Vagina (tissue), 2 donors: ENCODE results near the gene GM2A.

Experiments used
- POLR2A ChIP-seq, 2 donors: fragments of 450-650 bp; IDR thresholded peaks; one replicate each; pipeline ENCODE4 v1.6.1; 2017; ENCODE audit warnings: antibody characterized with exemption in 2 of 2, mild to moderate bottlenecking in 2 of 2, moderate library complexity in 2 of 2
- TF ChIP-seq, protein P1 (sequence below), 3 experiments: fragments of 450-650 bp in 2 of 3; fragments of 200-600 bp in 1 of 3; sonication (generic) in 1 of 3; IDR thresholded peaks; one replicate each; pipeline ENCODE4 v1.5.1; 2017 to 2019; ENCODE audit warnings: antibody characterized with exemption in 3 of 3, mild to moderate bottlenecking in 2 of 3, moderate library complexity in 2 of 3

DNA sequence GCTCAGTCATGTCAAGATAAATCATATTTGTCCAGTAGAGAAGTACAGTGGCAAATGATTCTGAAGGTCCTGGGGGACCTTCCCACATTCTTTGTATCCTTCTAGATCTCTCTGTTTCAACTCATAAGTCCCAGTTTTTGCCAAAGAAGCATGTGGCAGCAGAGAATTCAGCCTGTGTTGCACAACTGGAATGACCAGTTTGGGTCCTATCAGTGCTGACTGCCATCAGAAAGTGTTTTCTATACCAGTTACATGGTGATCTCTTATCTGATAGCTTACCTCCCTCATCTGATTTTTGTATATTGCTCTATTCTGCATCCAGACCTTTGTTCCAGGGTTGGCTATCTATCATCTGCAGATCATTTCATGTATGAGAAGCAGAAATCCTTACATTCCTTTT is 21.7 kb downstream of the GM2A start:
- TF ChIP-seq, protein P1, sequence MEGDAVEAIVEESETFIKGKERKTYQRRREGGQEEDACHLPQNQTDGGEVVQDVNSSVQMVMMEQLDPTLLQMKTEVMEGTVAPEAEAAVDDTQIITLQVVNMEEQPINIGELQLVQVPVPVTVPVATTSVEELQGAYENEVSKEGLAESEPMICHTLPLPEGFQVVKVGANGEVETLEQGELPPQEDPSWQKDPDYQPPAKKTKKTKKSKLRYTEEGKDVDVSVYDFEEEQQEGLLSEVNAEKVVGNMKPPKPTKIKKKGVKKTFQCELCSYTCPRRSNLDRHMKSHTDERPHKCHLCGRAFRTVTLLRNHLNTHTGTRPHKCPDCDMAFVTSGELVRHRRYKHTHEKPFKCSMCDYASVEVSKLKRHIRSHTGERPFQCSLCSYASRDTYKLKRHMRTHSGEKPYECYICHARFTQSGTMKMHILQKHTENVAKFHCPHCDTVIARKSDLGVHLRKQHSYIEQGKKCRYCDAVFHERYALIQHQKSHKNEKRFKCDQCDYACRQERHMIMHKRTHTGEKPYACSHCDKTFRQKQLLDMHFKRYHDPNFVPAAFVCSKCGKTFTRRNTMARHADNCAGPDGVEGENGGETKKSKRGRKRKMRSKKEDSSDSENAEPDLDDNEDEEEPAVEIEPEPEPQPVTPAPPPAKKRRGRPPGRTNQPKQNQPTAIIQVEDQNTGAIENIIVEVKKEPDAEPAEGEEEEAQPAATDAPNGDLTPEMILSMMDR (IDR thresholded peaks at IDR 0.05) = no peak
- no peak for TF ChIP-seq POLR2A (IDR thresholded peaks at IDR 0.05)
